ENCODE measurements around the gene SPTAN1.
"Not testable (repeated sequence)": the region's sequence is repeated elsewhere in the genome, so short reads cannot be mapped to it uniquely, and the experiment has no call there.

The SPTAN1 gene

DNA sequence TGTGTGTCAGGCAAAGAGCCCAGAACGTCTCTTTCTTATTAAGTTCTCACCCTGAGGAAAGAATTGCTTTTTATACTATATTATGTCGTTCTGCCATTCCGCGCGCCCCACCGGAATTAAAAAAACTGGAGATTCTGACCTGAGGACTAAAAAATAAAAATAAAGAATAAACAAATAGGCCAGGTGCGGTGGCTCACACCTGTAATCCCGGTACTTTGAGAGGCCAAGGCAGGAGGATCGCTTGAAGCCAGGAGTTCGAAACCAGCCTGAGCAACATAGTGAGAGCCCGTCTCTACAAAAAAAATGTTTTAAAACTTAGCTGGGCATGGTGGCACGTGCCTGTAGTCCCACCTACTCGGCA, 104.9 kb downstream of the SPTAN1 start:
- DNase-seq (ENCODE audit: low read depth, low spot score) = no peak

DNA sequence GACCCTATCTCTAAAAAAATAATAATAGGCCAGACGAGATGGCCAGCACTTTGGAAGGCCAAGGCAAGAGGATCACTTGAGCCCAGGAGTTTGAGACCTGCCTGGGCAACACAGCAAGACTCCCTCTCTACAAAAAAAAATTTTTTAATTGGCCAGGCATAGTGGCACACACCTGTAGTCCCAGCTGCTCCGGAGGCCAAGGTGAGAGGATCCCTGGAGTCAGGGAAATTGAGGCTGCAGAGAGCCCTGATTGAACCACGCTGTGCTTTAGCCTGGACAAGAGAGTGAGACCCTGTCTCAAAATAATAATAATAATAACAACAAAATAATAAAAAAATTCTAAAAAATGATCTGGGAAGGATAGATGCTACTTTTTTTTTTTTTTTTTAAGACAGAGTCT, 105.4 kb downstream of the SPTAN1 start:
- no peak for DNase-seq (ENCODE audit: low read depth, low spot score)

DNA sequence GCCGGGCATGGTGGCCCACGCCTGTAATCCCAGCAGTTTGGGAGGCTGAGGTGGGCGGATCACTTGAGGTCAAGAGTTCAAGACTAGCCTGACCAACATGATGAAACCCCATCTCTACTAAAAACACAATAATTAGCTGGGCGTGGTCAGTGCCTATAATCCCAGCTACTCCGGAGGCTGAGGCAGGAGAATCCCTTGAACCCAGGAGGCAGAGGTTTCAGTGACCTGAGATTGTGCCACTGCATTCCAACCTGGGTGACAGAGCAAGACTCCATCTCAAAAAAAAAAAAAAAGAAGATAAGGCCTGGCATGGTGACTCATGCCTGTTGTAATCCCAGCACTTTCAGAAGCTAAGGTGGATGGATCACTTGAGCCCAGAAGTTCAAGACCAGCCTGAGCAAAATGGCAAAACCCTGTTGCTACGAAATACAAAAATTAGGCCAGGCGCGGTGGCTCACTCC, 114.1 kb downstream of the SPTAN1 start:
- DNase-seq (ENCODE audit: low read depth, low spot score) = not testable (repeated sequence)

DNA sequence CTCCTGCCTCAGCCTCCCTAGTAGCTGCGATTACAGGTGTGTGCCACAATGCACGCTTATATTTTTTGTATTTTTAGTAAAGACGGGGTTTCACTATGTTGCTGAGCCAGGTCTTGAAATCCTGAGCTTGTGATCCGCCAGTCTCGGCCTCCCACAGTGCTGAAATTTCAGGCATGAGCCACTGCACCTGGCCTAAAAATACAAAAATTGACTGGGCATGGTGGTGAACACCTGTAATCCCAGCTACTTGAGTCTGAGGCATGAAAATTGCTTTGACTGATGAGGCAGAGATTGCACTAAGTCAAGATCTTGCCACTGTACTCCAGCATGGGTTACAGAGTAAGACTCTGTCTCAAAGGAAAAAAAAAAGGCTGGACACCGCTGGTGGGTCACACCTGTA, 117.4 kb downstream of the SPTAN1 start:
- no peak for DNase-seq (ENCODE audit: low read depth, low spot score)

DNA sequence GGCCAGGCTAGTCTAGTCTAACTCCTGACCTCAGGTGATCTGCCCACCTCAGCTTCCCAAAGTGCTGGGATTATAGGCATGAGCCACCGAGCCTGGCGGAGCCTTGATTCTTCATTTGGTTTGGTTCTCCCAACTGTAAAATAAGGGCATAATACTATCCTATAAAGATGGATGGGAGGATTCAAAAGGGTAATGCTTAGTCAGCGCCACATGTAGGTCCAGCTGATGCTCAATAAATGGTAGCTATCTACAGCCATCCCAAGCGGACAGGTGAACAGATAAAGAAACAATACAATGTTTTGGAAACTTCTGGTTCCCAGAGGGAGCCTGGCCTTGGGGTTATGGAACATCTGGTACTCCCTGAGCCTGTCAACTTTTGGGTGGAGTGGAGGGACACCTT, 123.0 kb downstream of the SPTAN1 start:
- no peak for DNase-seq (ENCODE audit: low read depth, low spot score)

DNA sequence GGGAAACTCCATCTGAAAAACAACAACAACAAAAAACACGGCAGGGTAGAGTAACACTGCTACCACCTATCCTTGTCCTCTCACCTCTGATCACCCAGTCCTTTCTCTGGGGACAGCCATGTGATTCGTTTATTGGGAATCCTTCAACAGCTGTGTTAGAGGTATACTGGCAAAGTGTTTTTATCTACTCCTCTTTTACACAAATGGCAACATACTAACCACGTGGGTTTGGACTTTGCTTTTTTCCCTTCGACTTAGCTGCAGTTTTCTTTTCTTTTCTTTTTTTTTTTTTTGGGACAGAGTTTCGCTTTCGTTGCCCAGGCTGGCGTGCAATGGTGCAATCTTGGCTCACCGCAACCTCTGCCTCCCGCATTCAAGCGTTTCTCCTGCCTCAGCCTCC, 125.4 kb downstream of the SPTAN1 start:
- DNase-seq (ENCODE audit: low read depth, low spot score) = no peak

Measured in activated CD4-positive, CD25-positive, alpha-beta regulatory T cell treated with anti-CD3 and anti-CD28 coated beads, Interleukin-2, amount 50 U/mL, for 16 hours (primary cell).